KG1 (cell line): ENCODE data around the gene HOXC12.

Experiments
- DNase-seq: peaks from one replicate; lab custom pipeline; 2025; lab: John Stamatoyannopoulos, UW

HOXC12 gene

GRCh38 chr12:53954694-53955035 lies at the start of gene HOXC12:
Gene HOXC12, plus strand, starts transcription at chr12:53954903. Its CDS starts 27 bp downstream, at chr12:53954930.
- no peak for DNase-seq

- DNase-seq, result no peak
Observed at GRCh38 chr12:53907103-53907502, 47.6 kb upstream of the HOXC12 start.

GRCh38 chr12:53916788-53917655 lies 37.7 kb upstream of the HOXC12 start:
- no peak for DNase-seq

GRCh38 chr12:53924521-53925405 lies 29.9 kb upstream of the HOXC12 start:
- DNase-seq, result no peak

- no peak for DNase-seq
Observed at GRCh38 chr12:53927220-53928029, 27.3 kb upstream of the HOXC12 start.

GRCh38 chr12:53928054-53928835 lies 26.5 kb upstream of the HOXC12 start:
- DNase-seq, result no peak

- DNase-seq, result no peak
Observed at GRCh38 chr12:53929527-53929926, 25.2 kb upstream of the HOXC12 start.

GRCh38 chr12:53930591-53931255 lies 24.0 kb upstream of the HOXC12 start:
- no peak for DNase-seq

- no peak for DNase-seq
Observed at GRCh38 chr12:53931844-53932581, 22.7 kb upstream of the HOXC12 start.

- DNase-seq, result no peak
Observed at GRCh38 chr12:53932915-53933314, 21.8 kb upstream of the HOXC12 start.

- no peak for DNase-seq
Observed at GRCh38 chr12:53935383-53936341, 19.0 kb upstream of the HOXC12 start.

- DNase-seq, result no peak
Observed at GRCh38 chr12:53937099-53937498, 17.6 kb upstream of the HOXC12 start.

- DNase-seq, result no peak
Observed at GRCh38 chr12:53937596-53938325, 16.9 kb upstream of the HOXC12 start.

- no peak for DNase-seq
Observed at GRCh38 chr12:53938326-53939140, 16.2 kb upstream of the HOXC12 start, which contains the start of gene HOXC13. Gene HOXC13, plus strand, starts transcription at chr12:53938831. Its CDS starts 76 bp downstream, at chr12:53938907.

- DNase-seq, result no peak
Observed at GRCh38 chr12:53939141-53940108, 15.3 kb upstream of the HOXC12 start.

- DNase-seq, result no peak
Observed at GRCh38 chr12:53940443-53941014, 14.2 kb upstream of the HOXC12 start.
